GM19238 (cell line): ENCODE measurements around the gene ZFP92.

ENCODE experiments used
- DNase-seq: peaks from one replicate; pipeline ENCODE4 v3.0.0; 2011; ENCODE audit warnings: low spot score; ENCODE audit not compliant: insufficient read length

The ZFP92 gene

DNA sequence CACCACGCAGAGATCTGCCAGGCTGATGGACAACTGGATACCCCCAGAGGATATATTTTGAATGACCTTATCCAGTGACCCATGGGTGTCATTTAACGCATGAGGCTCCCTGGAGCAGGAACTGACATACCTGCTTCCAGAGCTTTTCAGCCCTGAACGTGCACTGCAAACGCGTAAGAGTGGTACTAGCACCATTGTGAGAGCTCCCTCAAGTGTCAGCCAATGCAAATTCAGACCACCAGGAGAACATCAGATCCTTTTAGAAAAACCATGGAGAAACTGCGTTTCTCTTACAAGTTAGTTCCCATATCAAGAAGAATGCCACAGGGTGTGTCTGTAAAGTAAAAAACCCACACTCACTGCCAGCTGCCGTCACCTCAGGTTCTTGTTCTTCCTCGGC is 27.3 kb downstream of the ZFP92 start:
- DNase-seq, result no peak

DNA sequence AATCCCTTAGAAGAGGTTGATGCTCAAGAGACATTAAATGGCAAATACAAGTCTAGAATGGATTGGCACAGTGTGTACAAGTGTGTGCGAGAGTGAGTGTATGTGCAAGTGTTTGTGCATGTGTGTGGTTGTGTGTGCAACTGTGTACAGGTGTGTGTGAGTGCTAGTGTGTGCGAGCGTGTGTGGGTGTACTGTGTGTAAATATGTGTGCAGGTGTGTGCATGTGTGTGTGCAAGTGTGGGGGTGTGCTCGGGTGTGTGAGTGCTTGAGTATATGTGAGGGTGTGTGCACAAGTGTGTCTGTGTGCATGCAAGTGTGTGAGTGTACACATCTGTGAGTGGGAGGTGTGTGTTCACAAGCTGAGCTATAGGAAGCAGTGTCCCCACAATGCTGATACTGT is 28.7 kb downstream of the ZFP92 start:
- no peak for DNase-seq

DNA sequence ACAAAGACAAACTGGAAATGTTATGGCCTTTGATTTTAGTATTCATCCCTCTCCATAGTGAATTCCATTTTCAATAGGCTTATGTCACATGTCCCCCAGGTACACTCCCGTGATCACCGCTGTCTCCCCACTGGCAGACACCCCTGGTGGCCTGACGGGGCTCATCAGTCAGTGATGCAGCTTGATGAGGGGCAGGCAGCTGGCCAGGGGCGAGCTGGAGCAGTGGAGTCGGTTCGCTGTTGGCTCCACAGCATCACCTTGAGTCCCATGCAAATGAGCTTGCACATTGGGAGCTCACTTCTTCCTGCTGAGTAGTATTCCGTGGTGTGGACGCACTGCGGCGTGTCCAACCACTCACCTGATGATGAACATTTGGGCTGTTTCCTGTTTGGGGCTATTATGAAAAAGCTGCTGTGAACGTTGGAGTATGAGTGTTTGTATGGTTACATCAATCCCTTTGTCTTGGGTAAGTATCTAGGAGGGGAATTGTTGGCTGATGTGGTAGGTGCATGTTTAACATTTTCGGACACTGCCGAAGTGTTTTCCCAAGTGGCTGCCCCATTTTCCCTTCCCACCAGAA is 29.4 kb downstream of the ZFP92 start:
- DNase-seq, result no peak

GRCh38 chrX:153441296-153441695 is 30.0 kb downstream of the ZFP92 start:
- DNase-seq, result no peak

DNA sequence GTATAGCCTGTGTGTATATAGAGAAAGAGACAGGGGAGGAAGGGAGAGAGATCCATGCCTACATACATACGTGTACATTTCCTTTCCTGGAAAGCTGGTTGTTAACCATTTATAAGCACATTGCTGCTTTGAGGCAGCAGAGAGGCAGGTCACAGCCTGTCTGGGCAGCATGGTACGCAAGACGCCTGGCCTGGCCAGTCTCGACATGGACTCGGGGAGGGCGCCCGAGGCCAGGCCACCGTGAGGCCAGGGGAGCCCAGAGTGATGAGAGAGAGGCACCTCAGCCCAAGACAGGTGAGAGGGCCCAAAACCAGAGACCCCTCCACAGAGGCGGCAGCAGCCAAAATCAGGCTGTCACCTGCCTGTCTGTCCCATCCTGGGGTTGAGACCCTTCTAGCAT is 30.7 kb downstream of the ZFP92 start:
- no peak for DNase-seq

DNA sequence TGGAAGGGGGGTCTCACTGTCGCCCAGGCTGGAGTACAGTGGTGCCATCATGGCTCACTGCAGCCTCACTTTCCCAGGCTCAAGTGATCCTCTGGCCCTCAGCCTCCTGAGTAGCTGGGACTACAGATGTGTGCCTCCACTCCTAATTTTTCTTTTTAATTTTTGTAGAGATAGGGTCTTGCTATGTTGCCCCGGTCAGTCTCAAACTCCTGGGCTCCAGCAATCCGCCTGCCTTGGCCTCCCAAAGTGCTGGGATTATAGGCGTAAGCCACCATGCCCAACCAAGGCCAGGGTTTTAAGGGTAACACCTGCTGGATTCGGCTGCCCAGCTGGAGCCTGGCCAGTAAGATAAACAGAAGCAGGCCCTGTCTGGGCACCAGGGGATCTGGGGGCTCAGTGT is 31.2 kb downstream of the ZFP92 start:
- DNase-seq, result no peak

- DNase-seq, result no peak
These were observed 32.4 kb downstream of the ZFP92 start for GRCh38 chrX:153443476-153444332.

DNA sequence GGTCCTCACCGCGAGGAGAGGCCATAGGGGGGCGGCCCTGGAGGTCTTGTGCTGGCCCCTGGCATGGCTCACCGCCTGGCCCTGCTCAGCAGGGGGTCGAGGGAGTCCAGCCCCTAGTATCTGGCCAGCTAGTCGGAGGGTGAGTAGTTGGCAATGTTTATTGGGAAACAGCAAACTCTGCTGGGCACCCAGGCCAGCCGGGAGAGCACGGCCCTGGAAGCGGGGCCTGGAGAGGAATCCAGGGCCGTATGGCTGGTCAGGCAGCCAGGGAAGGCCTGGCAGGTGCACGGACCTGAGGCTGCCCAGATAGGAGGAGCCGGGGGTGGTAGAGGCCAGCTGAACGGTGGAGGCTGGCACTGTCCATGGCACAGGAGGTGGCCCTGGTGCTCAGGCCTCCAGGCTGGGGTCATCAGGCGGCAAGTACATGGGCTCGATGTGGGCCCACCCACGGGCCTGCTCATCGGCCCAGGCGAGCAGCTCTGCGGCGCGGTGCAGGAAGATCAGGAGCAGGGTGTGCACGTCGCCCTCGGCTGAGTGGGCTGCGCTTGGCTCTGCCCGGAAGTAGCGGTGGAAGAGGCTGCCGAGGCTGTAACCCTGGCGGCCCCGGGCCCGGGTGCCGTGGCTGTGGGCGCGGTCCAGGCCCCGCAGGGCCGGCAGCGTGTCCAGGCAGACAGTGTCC is 33.2 kb downstream of the ZFP92 start:
- DNase-seq, result no peak

GRCh38 chrX:153445106-153445855 is 34.0 kb downstream of the ZFP92 start:
- DNase-seq, result no peak

- DNase-seq, result no peak
These were observed 34.8 kb downstream of the ZFP92 start, which contains the start of gene TREX2 for GRCh38 chrX:153445856-153446635. TREX2 (minus strand) TSS chrX:153446056; CDS start chrX:153445430, 626 bp downstream.

GRCh38 chrX:153446636-153446936 is 35.3 kb downstream of the ZFP92 start:
- DNase-seq, result no peak

DNA sequence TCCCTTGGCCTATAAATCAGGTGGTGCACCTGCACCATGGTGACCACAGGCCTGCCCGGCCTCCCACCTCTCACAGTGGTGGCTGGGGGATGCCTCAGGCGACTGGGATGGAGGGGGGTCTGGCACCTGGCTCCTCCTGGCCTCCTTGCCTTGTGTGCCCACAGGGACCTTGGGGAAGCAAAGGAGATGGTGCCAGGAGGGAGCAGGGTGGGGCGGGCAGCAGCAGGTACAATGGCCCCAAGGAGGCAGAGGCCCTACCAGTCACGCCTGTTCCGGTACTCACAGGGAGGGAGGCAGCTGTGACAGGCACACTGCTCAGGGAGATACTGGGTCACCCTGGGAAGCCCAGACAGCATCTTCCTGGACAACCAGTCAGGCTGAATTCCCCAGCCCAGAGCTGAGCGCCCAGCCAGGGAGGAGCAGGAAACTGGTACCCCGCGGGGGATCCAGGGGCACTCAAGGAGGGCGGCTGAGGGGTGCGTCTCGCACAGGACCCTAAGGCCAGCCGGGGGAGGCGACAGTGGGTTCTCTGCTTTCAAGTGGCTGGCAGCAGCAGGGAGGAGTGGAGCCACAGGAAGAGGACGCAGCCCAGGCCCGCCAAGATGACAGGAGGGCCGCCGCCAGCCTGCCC is 35.8 kb downstream of the ZFP92 start:
- DNase-seq, result no peak

DNA sequence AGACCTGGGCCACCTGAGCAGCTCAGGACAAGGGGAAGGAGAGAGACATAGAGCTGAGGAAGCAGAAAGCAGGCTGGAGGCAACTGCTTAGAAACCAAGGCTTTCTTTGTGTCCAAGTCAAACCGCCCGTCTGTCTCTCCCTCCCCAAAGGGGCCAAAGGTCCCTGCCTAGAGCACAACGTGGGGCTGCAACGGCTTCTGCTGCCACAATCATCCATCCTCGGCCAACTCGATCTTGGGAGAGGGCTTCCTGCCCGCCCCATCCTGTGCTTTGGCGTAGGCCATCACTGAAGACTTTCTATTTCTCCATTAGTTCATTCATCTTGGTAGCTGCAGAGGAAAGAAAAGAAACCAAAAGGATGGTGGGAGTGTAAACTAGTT is 36.3 kb downstream of the ZFP92 start:
- no peak for DNase-seq

- no peak for DNase-seq
These were observed 37.5 kb downstream of the ZFP92 start for GRCh38 chrX:153448556-153449367.

DNA sequence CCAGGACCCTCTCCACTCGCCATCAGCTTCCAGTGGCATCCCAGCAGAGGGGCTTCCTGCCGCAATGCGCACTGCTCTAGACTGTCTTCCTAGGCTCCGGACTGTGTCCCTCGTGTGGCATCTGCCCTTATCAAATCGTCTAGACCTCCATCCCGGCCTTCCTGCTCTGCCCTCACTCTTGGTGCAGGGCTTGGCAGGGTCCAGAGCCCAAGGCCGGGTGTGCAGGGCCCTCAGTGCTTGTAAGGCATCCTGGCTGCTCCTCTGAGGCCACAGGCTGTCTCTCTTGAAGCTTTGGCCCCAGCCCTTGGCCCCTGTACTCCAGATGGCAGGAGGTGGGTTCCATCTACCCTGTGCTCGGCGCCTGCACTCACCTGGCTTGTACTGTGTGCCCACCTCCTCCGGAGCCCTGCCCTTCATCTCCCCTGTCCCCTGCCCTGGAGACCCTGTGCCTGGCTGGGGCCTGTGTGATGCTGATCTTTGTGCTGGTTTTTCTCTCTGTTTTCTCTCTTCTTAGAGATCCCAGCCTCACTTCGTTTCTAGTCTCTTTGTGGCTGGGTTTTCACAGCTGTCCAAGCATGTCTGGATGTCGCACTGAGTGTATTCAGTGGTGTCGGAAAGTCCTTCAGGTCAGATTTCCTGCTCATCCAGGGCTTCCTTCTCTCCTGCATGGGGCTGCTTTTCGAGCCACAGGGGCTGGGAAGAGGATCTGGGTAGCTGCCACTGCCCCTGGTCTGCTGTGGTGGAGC is 38.3 kb downstream of the ZFP92 start:
- DNase-seq, result no peak

DNA sequence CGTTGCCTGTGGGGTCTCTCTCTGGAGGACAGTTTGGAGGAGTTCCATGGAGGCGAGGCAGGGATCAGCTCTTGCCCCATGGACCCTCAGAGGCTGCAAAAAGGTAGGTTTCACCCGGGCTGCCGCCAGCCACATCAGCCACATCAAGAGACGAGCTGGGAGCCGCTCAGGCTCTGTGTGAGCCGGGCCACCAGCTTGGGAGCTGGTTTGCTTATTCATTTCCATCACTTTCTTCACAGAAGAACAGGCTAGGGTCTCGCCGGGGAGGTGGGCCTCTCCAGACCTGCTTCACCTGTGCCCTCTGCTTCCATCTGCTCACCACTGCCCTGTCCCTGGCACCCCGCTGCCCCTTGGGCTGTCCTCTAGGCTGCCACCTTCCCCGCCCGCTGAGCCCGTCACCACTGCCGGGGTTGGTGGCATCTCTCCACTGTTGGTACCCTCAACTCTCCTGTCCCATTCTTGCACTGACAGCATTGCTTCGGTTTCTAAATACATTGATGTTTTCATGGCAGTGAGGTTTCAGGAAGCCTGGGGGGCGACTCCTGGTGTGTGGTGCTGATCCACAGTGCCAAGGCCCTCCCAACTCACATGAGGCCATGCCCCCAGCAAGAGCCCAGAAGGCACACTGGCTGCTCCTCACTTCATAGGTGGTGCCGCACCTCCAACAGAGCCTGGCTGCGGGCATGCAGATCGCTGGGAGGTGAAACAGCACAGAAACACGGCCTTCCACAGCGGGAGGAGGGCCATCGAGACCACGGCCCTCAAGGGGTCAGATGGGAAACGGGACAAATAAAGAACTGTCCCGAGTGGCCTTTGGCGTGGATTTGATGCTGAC is 39.1 kb downstream of the ZFP92 start:
- no peak for DNase-seq

DNA sequence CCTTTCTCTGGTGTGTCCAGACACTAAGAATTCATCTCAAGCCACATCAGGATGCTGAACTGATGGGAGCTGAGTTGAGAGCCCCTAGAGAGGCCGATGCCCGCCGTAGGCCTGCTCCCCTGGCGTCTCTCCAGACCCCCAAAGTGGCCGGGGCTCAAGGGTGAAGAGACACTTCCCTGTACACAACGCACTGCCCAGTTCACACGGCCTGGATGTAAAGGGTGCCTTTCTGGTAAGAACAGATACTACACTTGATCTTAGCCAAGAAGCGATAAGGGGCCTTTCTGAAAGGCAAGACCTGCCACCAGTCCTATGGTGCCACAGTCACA is 39.6 kb downstream of the ZFP92 start:
- DNase-seq, result no peak

GRCh38 chrX:153454901-153455550 is 43.8 kb downstream of the ZFP92 start:
- DNase-seq, result no peak
